ENCODE results near the gene MARF1.
"Not testable (repeated sequence)": the region's sequence is repeated elsewhere in the genome, so short reads cannot be mapped to it uniquely, and the experiment has no call there.

Gene MARF1

GRCh38 chr16:15552507-15552906 is 90.4 kb downstream of the MARF1 start:
- Histone ChIP-seq H3K9me3 (ENCODE audit: control insufficient read depth, insufficient read depth, low read length) (no peaks in the 10 kb centered on the region), H3K27me3 (ENCODE audit: control insufficient read depth, insufficient read depth, low read length) (no peaks in the 10 kb centered on the region), H3K36me3 (ENCODE audit: control insufficient read depth, insufficient read depth, low read length) (no peaks in the 10 kb centered on the region), H3K4me3 (ENCODE audit: low read length) (no peak overlapping the region), H3K27ac (ENCODE audit: low read length) (no peak overlapping the region), H3K4me1 (ENCODE audit: control insufficient read depth, insufficient read depth, low read length) (no peaks in the 10 kb centered on the region)
- no CpG with 5 or more reads among the region's 6 CpGs for WGBS (ENCODE audit: insufficient coverage, insufficient read length)
- no peak for DNase-seq (ENCODE audit: low read depth, low spot score)

DNA sequence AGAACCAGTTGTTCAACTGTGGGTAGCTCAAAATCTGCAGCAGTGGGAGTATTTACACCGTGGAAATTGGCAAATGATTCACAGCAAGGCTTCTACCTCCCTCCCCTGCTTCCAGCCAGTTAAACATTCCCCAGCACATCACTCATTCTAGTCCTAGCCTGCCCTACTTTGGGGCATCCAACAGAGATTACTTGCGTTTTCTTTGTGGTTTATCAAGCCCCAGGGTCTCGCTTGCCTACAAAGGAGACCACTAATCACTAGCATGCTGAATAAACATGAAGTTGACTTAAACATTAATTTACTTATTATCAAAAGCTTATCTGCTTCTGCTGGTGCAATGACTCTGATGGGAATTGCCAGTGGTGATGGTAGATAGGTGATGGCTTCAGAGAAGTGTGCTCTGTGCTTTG is 94.5 kb downstream of the MARF1 start:
- no peak overlapping the region for H3K4me3 ChIP-seq (ENCODE audit: low read length)
- no peaks in the 10 kb centered on the region for H3K4me1 ChIP-seq (ENCODE audit: control insufficient read depth, insufficient read depth, low read length)
- no peak for DNase-seq (ENCODE audit: low read depth, low spot score)
- no peaks in the 10 kb centered on the region for H3K9me3 ChIP-seq (ENCODE audit: control insufficient read depth, insufficient read depth, low read length)
- H3K27me3 ChIP-seq (ENCODE audit: control insufficient read depth, insufficient read depth, low read length), result no peaks in the 10 kb centered on the region
- H3K27ac ChIP-seq (ENCODE audit: low read length), result no peak overlapping the region
- no peaks in the 10 kb centered on the region for H3K36me3 ChIP-seq (ENCODE audit: control insufficient read depth, insufficient read depth, low read length)
- no CpG with 5 or more reads among the region's 3 CpGs for WGBS (ENCODE audit: insufficient coverage, insufficient read length)

GRCh38 chr16:15547768-15548096 is 95.2 kb downstream of the MARF1 start:
- Histone ChIP-seq H3K27me3 (ENCODE audit: control insufficient read depth, insufficient read depth, low read length) (no peaks in the 10 kb centered on the region), H3K9me3 (ENCODE audit: control insufficient read depth, insufficient read depth, low read length) (no peaks in the 10 kb centered on the region), H3K27ac (ENCODE audit: low read length) (no peak overlapping the region), H3K4me1 (ENCODE audit: control insufficient read depth, insufficient read depth, low read length) (0 out of 2 replicates have a peak, but pooled peaks cover under 1% of the 10 kb centered on the region), H3K36me3 (ENCODE audit: control insufficient read depth, insufficient read depth, low read length) (no peaks in the 10 kb centered on the region), H3K4me3 (ENCODE audit: low read length) (no peak overlapping the region)
- WGBS (ENCODE audit: insufficient coverage, insufficient read length), result no CpG with 5 or more reads among the region's 6 CpGs
- no peak for DNase-seq (ENCODE audit: low read depth, low spot score)

DNA sequence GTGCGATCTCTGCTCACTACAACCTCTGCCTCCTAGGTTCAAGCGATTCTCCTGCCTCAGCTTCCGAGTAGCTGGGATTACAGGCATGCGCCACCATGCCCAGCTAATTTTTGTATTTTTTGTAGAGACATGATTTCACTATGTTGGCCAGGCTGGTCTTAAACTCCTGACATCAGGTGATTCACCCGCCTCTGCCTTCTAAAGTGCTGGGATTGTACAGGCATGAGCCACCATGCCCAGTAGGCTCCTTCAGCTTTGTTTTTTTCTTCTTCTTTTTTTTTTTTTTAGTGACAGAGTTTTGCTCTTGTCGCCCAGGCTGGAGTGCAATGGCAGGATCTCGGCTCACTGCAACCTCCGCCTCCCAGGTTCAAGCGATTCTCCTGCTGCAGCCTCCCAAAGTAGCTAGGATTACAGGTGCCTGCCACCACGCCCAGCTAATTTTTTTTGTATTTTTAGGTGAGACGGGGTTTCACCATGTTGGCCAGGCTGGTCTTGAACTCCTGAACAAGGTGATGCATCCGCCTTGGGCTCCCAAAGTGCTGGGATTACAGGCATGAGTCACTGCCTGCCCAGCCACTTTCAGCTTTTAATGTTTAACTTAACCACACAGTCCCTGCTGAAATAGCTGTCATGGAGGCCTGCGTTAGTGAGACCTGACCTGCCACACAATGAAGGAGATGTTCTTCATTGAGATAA is 95.7 kb downstream of the MARF1 start:
- not testable (repeated sequence) for H3K27me3 ChIP-seq (ENCODE audit: control insufficient read depth, insufficient read depth, low read length); H3K27ac ChIP-seq (ENCODE audit: low read length); H3K9me3 ChIP-seq (ENCODE audit: control insufficient read depth, insufficient read depth, low read length); H3K4me1 ChIP-seq (ENCODE audit: control insufficient read depth, insufficient read depth, low read length); DNase-seq (ENCODE audit: low read depth, low spot score); H3K4me3 ChIP-seq (ENCODE audit: low read length); H3K36me3 ChIP-seq (ENCODE audit: control insufficient read depth, insufficient read depth, low read length)
- WGBS (ENCODE audit: insufficient coverage, insufficient read length), result no CpG with 5 or more reads among the region's 13 CpGs

GRCh38 chr16:15545544-15545943 is 97.4 kb downstream of the MARF1 start:
- no peaks in the 10 kb centered on the region for H3K27me3 ChIP-seq (ENCODE audit: control insufficient read depth, insufficient read depth, low read length)
- H3K9me3 ChIP-seq (ENCODE audit: control insufficient read depth, insufficient read depth, low read length), result no peaks in the 10 kb centered on the region
- no peak overlapping the region for H3K27ac ChIP-seq (ENCODE audit: low read length)
- H3K36me3 ChIP-seq (ENCODE audit: control insufficient read depth, insufficient read depth, low read length), result no peaks in the 10 kb centered on the region
- H3K4me1 ChIP-seq (ENCODE audit: control insufficient read depth, insufficient read depth, low read length), result peaks cover 3% of the 10 kb centered on the region; the same call in 1 of the 2 replicates
- H3K4me3 ChIP-seq (ENCODE audit: low read length), result no peak overlapping the region
- no CpG with 5 or more reads among the region's 2 CpGs for WGBS (ENCODE audit: insufficient coverage, insufficient read length)
- no peak for DNase-seq (ENCODE audit: low read depth, low spot score)

DNA sequence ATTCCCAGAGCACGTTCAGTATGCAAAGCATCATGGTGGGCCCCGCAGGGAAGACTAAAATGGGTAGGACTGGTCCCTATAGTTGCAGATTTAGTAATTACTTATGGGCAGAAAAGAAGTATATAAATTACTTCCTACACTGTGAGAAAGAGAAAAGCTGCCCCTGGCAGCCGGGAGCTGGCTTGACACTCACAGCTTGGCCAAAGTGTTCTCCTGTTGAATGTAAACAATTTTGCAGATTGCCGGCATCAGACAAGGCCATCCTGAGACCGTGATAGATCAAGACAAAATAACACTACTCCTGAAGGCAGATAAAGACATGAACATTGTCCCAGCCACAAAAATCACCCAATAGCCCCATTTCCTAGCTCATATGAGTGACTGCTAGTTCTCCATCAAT is 98.5 kb downstream of the MARF1 start:
- H3K9me3 ChIP-seq (ENCODE audit: control insufficient read depth, insufficient read depth, low read length), result no peaks in the 10 kb centered on the region
- no CpG with 5 or more reads among the region's 5 CpGs for WGBS (ENCODE audit: insufficient coverage, insufficient read length)
- H3K27me3 ChIP-seq (ENCODE audit: control insufficient read depth, insufficient read depth, low read length), result no peaks in the 10 kb centered on the region
- no peak overlapping the region for H3K27ac ChIP-seq (ENCODE audit: low read length)
- no peaks in the 10 kb centered on the region for H3K36me3 ChIP-seq (ENCODE audit: control insufficient read depth, insufficient read depth, low read length)
- peaks cover 4% of the 10 kb centered on the region; the same call in 1 of the 2 replicates for H3K4me1 ChIP-seq (ENCODE audit: control insufficient read depth, insufficient read depth, low read length)
- no peak for DNase-seq (ENCODE audit: low read depth, low spot score)
- H3K4me3 ChIP-seq (ENCODE audit: low read length), result no peak overlapping the region
